ENCODE results near the gene FAM120A.

- TF ChIP-seq POLR2A (IDR thresholded peaks at IDR 0.05; ENCODE audit: low read depth), result no peak
- TF ChIP-seq POLR2AphosphoS5 (IDR thresholded peaks at IDR 0.05), result no peak
- TF ChIP-seq CTCF (IDR thresholded peaks at IDR 0.05), result no peak
Measured at GRCh38 chr9:93466416-93467061, 15.1 kb downstream of the FAM120A start.

Measured in esophagus muscularis mucosa (tissue), 3 donors.